ENCODE results near the gene CRIM1. TPM values are rescaled to one million over a fixed set of nuclear protein-coding genes. Genes with fewer than 3 reads are reported as not detected.

The CRIM1 gene
- total and polyA plus RNA-seq, 10 donors, result 7.1 to 213 (median 110) TPM

GRCh38 chr2:36469710-36470109, 114.1 kb downstream of the CRIM1 start:
- WGBS, 5 donors, result 44 to 63% (median 55%) methylated on average over 3 of the region's 3 CpGs

DNA sequence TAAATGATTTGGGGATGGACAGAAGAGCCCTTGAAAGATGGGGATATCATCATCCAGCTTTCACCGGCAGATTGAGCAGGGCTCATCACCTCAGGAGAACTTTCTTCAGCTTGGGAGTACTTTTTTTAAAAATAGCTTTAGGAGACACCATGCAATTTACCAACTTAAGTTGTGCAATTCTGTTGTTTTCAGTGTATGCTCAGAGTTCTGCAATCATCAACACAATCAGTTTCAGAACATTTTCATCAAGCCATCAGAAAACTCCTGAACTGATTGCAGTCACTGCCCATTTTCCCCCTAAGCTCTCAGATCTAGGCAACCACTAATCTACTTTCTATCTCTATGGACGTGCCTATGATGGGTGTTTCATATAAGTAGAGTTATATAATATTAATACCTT, 117.7 kb downstream of the CRIM1 start:
- Histone ChIP-seq H3K27ac (no peak overlapping the region), H3K36me3 (peaks cover 0 to 38% (median 3%) of the 10 kb centered on the region in 6 donors), H3K27me3 (replicated peaks in 1 of 7) (no peaks in the 10 kb centered on the region), H3K9me3 (peaks cover 0 to 44% (median 33%) of the 10 kb centered on the region in 8 donors), H3K4me1 (peaks cover 4 to 29% (median 17%) of the 10 kb centered on the region in 6 donors), H3K4me3 (no peak overlapping the region)
- TF ChIP-seq, protein P1, sequence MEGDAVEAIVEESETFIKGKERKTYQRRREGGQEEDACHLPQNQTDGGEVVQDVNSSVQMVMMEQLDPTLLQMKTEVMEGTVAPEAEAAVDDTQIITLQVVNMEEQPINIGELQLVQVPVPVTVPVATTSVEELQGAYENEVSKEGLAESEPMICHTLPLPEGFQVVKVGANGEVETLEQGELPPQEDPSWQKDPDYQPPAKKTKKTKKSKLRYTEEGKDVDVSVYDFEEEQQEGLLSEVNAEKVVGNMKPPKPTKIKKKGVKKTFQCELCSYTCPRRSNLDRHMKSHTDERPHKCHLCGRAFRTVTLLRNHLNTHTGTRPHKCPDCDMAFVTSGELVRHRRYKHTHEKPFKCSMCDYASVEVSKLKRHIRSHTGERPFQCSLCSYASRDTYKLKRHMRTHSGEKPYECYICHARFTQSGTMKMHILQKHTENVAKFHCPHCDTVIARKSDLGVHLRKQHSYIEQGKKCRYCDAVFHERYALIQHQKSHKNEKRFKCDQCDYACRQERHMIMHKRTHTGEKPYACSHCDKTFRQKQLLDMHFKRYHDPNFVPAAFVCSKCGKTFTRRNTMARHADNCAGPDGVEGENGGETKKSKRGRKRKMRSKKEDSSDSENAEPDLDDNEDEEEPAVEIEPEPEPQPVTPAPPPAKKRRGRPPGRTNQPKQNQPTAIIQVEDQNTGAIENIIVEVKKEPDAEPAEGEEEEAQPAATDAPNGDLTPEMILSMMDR (IDR thresholded peaks at IDR 0.05 in 8 of 11, conservative IDR thresholded peaks at IDR 0.05 in 3 of 11), result no peak
- TF ChIP-seq POLR2AphosphoS5 (IDR thresholded peaks at IDR 0.05), result no peak
- no peak for TF ChIP-seq POLR2A (IDR thresholded peaks at IDR 0.05)
- WGBS, 5 donors, result 75 to 92% (median 85%) methylated on average over 2 of the region's 2 CpGs
- no peak for DNase-seq
- intact Hi-C loops (cut with DNase I; ENCODE audit: low total_unique reads), result loop anchor here (10.0 kb wide), 1 partner anchor 118 kb away; the partner anchor contains the start of gene CRIM1

More at GRCh38 chr2:36469710-36470109, 114.1 kb downstream of the CRIM1 start:
- no peak for DNase-seq
- Histone ChIP-seq H3K4me1 (peaks cover 0 to 21% (median 10%) of the 10 kb centered on the region in 6 donors), H3K36me3 (peaks cover 0 to 39% (median 0%) of the 10 kb centered on the region in 6 donors), H3K27ac (peak overlapping the region in 6 of 8 donors; percentile 8 to 53 (median 17)), H3K4me3 (no peak overlapping the region), H3K9me3 (peaks cover 0 to 19% (median 15%) of the 10 kb centered on the region in 8 donors), H3K27me3 (replicated peaks in 1 of 7) (no peaks in the 10 kb centered on the region)
- intact Hi-C loops (cut with DNase I; ENCODE audit: low total_unique reads), result loop anchor here (10.0 kb wide), 1 partner anchor 115 kb away; the partner anchor contains the start of gene CRIM1
- TF ChIP-seq, protein P1 (IDR thresholded peaks at IDR 0.05 in 8 of 11, conservative IDR thresholded peaks at IDR 0.05 in 3 of 11), result no peak
- no peak for TF ChIP-seq POLR2A (IDR thresholded peaks at IDR 0.05)

GRCh38 chr2:36476411-36476810, 120.8 kb downstream of the CRIM1 start:
- H3K9me3 ChIP-seq, result peaks cover 0 to 44% (median 33%) of the 10 kb centered on the region in 8 donors
- TF ChIP-seq POLR2A (IDR thresholded peaks at IDR 0.05), result no peak
- TF ChIP-seq POLR2AphosphoS5 (IDR thresholded peaks at IDR 0.05), result no peak
- TF ChIP-seq, protein P1 (IDR thresholded peaks at IDR 0.05 in 8 of 11, conservative IDR thresholded peaks at IDR 0.05 in 3 of 11), result no peak

DNA sequence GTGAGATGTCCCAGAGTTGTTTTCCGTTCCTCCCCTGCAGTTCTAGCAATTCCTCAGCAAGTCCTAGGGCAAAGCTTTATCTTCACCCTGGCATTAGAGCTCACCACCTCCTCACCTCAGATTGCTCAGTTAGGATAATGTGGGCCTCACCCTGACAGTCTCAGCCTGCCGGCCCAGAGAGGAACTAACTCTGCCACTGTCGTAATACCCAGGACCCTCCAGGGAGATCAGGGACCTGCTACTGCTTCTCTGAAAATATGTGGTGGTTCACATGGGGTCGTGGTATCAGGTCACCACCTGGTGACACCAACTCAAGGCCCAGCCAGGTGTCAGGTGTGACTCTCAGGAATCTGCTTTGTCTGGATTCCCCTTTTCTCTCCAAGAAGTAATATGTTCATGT, 121.7 kb downstream of the CRIM1 start:
- peaks cover 0 to 25% (median 15%) of the 10 kb centered on the region in 6 donors for H3K4me1 ChIP-seq
- no peaks in the 10 kb centered on the region for H3K27me3 ChIP-seq (replicated peaks in 1 of 7)
- H3K27ac ChIP-seq, result peak overlapping the region in 5 of 8 donors; percentile 5 to 62 (median 46)
- no peak for DNase-seq
- no peak overlapping the region for H3K4me3 ChIP-seq
- no peak for TF ChIP-seq POLR2A (IDR thresholded peaks at IDR 0.05)
- peaks cover 0 to 75% (median 22%) of the 10 kb centered on the region in 6 donors for H3K36me3 ChIP-seq
- intact Hi-C loops (cut with DNase I; ENCODE audit: low total_unique reads), result loop anchor here (10.0 kb wide), 1 partner anchor 123 kb away; the partner anchor contains the start of gene CRIM1
- WGBS, 5 donors, result 47 to 68% (median 59%) methylated on average over 4 of the region's 4 CpGs
- H3K9me3 ChIP-seq, result peaks cover 0 to 44% (median 33%) of the 10 kb centered on the region in 8 donors

More at GRCh38 chr2:36476411-36476810, 120.8 kb downstream of the CRIM1 start:
- Histone ChIP-seq H3K27ac (no peak overlapping the region), H3K27me3 (replicated peaks in 1 of 7) (no peaks in the 10 kb centered on the region), H3K4me1 (peaks cover 0 to 25% (median 15%) of the 10 kb centered on the region in 6 donors), H3K4me3 (no peak overlapping the region), H3K36me3 (peaks cover 0 to 67% (median 19%) of the 10 kb centered on the region in 6 donors)
- intact Hi-C loops (cut with DNase I; ENCODE audit: low total_unique reads), result loop anchor here (10.0 kb wide), 1 partner anchor 122 kb away; the partner anchor contains the start of gene CRIM1
- DNase-seq, result no peak

Data from spleen (tissue), 11 donors.